IMR-90 (cell line): ENCODE results near the gene ARSJ.

Source experiments
- BHLHE40 ChIP-seq: fragments of 150-350 bp; IDR thresholded peaks from 2 replicates; pipeline ENCODE4 v1.6.1; 2016; ENCODE audit warnings: mild to moderate bottlenecking, low read depth, low read length
- NFE2L2 ChIP-seq: fragments of 150-350 bp; IDR thresholded peaks from 2 replicates; pipeline ENCODE4 v1.6.1; 2016; ENCODE audit warnings: low read depth, mild to moderate bottlenecking, low read length
- POLR2A ChIP-seq: IDR thresholded peaks from 2 replicates; pipeline ENCODE4 v1.6.1; 2012; ENCODE audit warnings: mild to moderate bottlenecking, low read depth, low read length
- RFX5 ChIP-seq: IDR thresholded peaks from 2 replicates; pipeline ENCODE4 v1.8.0; 2012; ENCODE audit warnings: low read depth, mild to moderate bottlenecking, low read length, moderate library complexity
- TF ChIP-seq, protein P1 (sequence below): conservative IDR thresholded peaks from 2 replicates; pipeline ENCODE4 v1.5.1; 2012; ENCODE audit warnings: mild to moderate bottlenecking, low read depth, low read length, improper control_type of control experiment

DNA sequence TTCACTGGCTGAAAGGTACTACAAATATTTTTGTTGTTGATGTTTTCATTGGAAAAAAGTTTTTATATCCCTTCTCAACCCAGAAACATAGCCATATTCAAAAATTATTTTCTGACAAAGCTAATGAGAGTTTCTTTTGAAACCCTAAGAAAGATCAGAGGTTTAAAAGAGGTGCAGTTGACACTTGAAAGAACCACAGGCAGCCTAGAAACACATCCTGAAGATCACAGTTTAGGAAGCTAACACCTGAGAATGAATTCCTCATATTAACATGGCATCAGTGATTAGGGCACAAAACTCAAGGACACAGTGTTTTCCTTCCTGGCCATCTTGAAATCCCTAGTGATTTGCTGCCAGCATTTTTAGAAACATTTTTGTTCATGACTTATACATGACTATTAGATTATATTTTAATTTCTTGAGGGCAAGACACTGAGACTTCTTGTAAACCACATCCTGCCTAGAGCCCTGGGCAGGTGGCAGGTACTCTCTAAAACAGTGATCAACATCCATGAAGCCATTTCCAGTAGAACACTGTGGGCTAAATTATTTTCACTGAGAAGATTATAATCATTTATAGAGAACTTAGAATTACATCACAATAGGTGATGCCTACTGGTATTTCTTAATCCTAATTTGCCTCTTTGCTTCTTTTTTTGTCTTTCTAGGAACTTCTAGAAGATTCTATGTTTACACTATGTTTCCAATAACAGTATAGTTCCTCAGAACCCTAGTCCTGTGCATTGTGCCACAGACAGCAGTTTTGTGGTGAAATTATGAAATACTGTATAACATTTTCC lies 80.0 kb downstream of the ARSJ start:
- TF ChIP-seq RFX5 (no peak), BHLHE40 (no peak), POLR2A (no peak), NFE2L2 (no peak)
- TF ChIP-seq, protein P1, sequence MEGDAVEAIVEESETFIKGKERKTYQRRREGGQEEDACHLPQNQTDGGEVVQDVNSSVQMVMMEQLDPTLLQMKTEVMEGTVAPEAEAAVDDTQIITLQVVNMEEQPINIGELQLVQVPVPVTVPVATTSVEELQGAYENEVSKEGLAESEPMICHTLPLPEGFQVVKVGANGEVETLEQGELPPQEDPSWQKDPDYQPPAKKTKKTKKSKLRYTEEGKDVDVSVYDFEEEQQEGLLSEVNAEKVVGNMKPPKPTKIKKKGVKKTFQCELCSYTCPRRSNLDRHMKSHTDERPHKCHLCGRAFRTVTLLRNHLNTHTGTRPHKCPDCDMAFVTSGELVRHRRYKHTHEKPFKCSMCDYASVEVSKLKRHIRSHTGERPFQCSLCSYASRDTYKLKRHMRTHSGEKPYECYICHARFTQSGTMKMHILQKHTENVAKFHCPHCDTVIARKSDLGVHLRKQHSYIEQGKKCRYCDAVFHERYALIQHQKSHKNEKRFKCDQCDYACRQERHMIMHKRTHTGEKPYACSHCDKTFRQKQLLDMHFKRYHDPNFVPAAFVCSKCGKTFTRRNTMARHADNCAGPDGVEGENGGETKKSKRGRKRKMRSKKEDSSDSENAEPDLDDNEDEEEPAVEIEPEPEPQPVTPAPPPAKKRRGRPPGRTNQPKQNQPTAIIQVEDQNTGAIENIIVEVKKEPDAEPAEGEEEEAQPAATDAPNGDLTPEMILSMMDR = no peak
